Common myeloid progenitor, CD34-positive (primary cell): Measurements from ENCODE around the gene ARHGAP40.

Experiments
- CTCF ChIA-PET: fragments of 350-600 bp; sonication (Branson Sonifier 250); formaldehyde crosslinking; loops from one replicate; lab custom pipeline; 2021; ENCODE audit warnings: antibody characterized with exemption; lab: Charles Lee
- POLR2A ChIA-PET: fragments of 350-600 bp; sonication (Branson Sonifier 250); formaldehyde crosslinking; loops from one replicate; lab custom pipeline; 2021; ENCODE audit warnings: antibody characterized with exemption; lab: Charles Lee
- DNase-seq, 3 donors: peaks; one replicate each; pipeline versions ENCODE4 v3.0.0 to v3.0.0-alpha.2; 2013
- H3K27ac ChIP-seq, 2 experiments: 1 replicate in 1 of 2; 2 replicates in 1 of 2; pipeline ENCODE4 v1.7.0; 2013; ENCODE audit warnings: inconsistent platforms in 2 of 2, low read length in 2 of 2, mild to moderate bottlenecking in 2 of 2, low read depth in 1 of 2, moderate library complexity in 1 of 2; ENCODE audit not compliant: severe bottlenecking in 2 of 2, insufficient read depth in 1 of 2, poor library complexity in 1 of 2
- H3K27me3 ChIP-seq, 5 experiments: replicated peaks in 2 of 5; 1 replicate in 3 of 5; 2 replicates in 2 of 5; pipeline versions ENCODE4 v1.6.1 to v1.7.0; 2013; ENCODE audit warnings: low read length in 4 of 5, mild to moderate bottlenecking in 2 of 5, moderate library complexity in 2 of 5, inconsistent platforms in 1 of 5; ENCODE audit not compliant: insufficient read depth in 5 of 5, control insufficient read depth in 4 of 5
- H3K36me3 ChIP-seq, 4 experiments: 1 replicate in 2 of 4; 2 replicates in 2 of 4; pipeline versions ENCODE4 v1.6.1 to v1.7.0; 2013; ENCODE audit warnings: low read length in 3 of 4, control low read depth in 1 of 4, mild to moderate bottlenecking in 1 of 4; ENCODE audit not compliant: control insufficient read depth in 4 of 4, insufficient read depth in 4 of 4
- H3K4me1 ChIP-seq, 4 experiments: 1 replicate in 3 of 4; 2 replicates in 1 of 4; pipeline versions ENCODE4 v1.6.1 to v1.7.1; 2013; ENCODE audit warnings: low read length in 3 of 4, mild to moderate bottlenecking in 3 of 4, control low read depth in 1 of 4, inconsistent platforms in 1 of 4, moderate library complexity in 1 of 4; ENCODE audit not compliant: control insufficient read depth in 4 of 4, insufficient read depth in 4 of 4; ENCODE audit errors: control extremely low read depth in 1 of 4
- H3K4me3 ChIP-seq, 7 experiments: 1 replicate in 4 of 7; 2 replicates in 3 of 7; pipeline versions ENCODE4 v1.5.1 to v1.7.0; 2013; ENCODE audit warnings: mild to moderate bottlenecking in 7 of 7, low read length in 6 of 7, moderate library complexity in 6 of 7, inconsistent platforms in 2 of 7, low read depth in 2 of 7, control low read depth in 1 of 7; ENCODE audit not compliant: insufficient read depth in 4 of 7, control insufficient read depth in 1 of 7; ENCODE audit errors: extremely low read depth in 1 of 7
- H3K9me3 ChIP-seq, 5 experiments: 1 replicate in 4 of 5; 2 replicates in 1 of 5; pipeline versions ENCODE4 v1.6.1 to v1.7.1; 2013; ENCODE audit warnings: low read length in 4 of 5, mild to moderate bottlenecking in 2 of 5, inconsistent platforms in 1 of 5, low read depth in 1 of 5, moderate library complexity in 1 of 5; ENCODE audit not compliant: control insufficient read depth in 4 of 5, insufficient read depth in 2 of 5; ENCODE audit errors: control extremely low read depth in 1 of 5
- WGBS: methylation state at CpG from one replicate; pipeline ENCODE4 v1.1.5; 2013; ENCODE audit not compliant: insufficient coverage; 5-methylcytosine and 5-hydroxymethylcytosine counted together

Gene ARHGAP40

GRCh38 chr20:38579921-38580320 is 21.7 kb upstream of the ARHGAP40 start:
- Histone ChIP-seq H3K27me3 (peaks cover 0 to 15% (median 7%) of the 10 kb centered on the region in 5 experiments), H3K36me3 (peaks cover 0 to 22% (median 7%) of the 10 kb centered on the region in 4 experiments), H3K9me3 (no peaks in the 10 kb centered on the region), H3K27ac (no peak overlapping the region), H3K4me3 (no peak overlapping the region), H3K4me1 (no peaks in the 10 kb centered on the region)
- 95% methylated on average over 3 of the region's 4 CpGs for WGBS
- ChIA-PET POLR2A (no interaction called here), CTCF (no interaction called here)
- no peak for DNase-seq

- CTCF ChIA-PET: no interaction called here
- POLR2A ChIA-PET: no interaction called here
- no peak for DNase-seq
- WGBS: 92% methylated on average over 3 of the region's 5 CpGs
- H3K27me3 ChIP-seq: peaks cover 0 to 15% (median 9%) of the 10 kb centered on the region in 5 experiments
- H3K9me3 ChIP-seq: no peaks in the 10 kb centered on the region
- H3K4me1 ChIP-seq: no peaks in the 10 kb centered on the region
- no peak within 1 kb of the TSS for H3K27ac ChIP-seq
- peaks cover 0 to 11% (median under 1%) of the 10 kb centered on the region in 4 experiments for H3K36me3 ChIP-seq
- H3K4me3 ChIP-seq: no peak within 1 kb of the TSS
Observed at GRCh38 chr20:38581013-38581412, 20.6 kb upstream of the ARHGAP40 start, which contains the start of gene ADIG. Gene ADIG (plus strand): TSS chr20:38581197. CDS start chr20:38581251, 54 bp downstream.

- H3K36me3 ChIP-seq: peaks cover 0 to 5% (median 0%) of the 10 kb centered on the region in 4 experiments
- no peak overlapping the region for H3K4me3 ChIP-seq
- DNase-seq: no peak
- H3K27me3 ChIP-seq: peaks cover 0 to 15% (median 9%) of the 10 kb centered on the region in 5 experiments
- CTCF ChIA-PET: no interaction called here
- no peak overlapping the region for H3K27ac ChIP-seq
- 70% methylated on average over 4 of the region's 4 CpGs for WGBS
- POLR2A ChIA-PET: no interaction called here
- no peaks in the 10 kb centered on the region for H3K4me1 ChIP-seq
- H3K9me3 ChIP-seq: no peaks in the 10 kb centered on the region
Observed at GRCh38 chr20:38581830-38582358, 19.7 kb upstream of the ARHGAP40 start.

GRCh38 chr20:38583306-38583705 is 18.3 kb upstream of the ARHGAP40 start:
- no peaks in the 10 kb centered on the region for H3K4me1 ChIP-seq
- H3K36me3 ChIP-seq: no peaks in the 10 kb centered on the region
- no peaks in the 10 kb centered on the region for H3K9me3 ChIP-seq
- WGBS: 91% methylated on average over 4 of the region's 4 CpGs
- H3K27me3 ChIP-seq: peaks cover 0 to 15% (median 10%) of the 10 kb centered on the region in 5 experiments
- ChIA-PET CTCF (no interaction called here), POLR2A (no interaction called here)
- no peak overlapping the region for H3K4me3 ChIP-seq
- no peak for DNase-seq
- no peak overlapping the region for H3K27ac ChIP-seq

- Histone ChIP-seq H3K4me1 (no peaks in the 10 kb centered on the region), H3K36me3 (no peaks in the 10 kb centered on the region), H3K4me3 (no peak overlapping the region), H3K9me3 (no peaks in the 10 kb centered on the region), H3K27me3 (peaks cover 0 to 15% (median 13%) of the 10 kb centered on the region in 5 experiments), H3K27ac (no peak overlapping the region)
- 67% methylated on average over 5 of the region's 7 CpGs for WGBS
- no peak for DNase-seq
- POLR2A ChIA-PET: no interaction called here
- CTCF ChIA-PET: interaction anchor here (1.2 kb wide), 1 partner anchor 10 kb away, joined by 3 read pairs; no protein-coding TSS in a partner anchor
Observed at GRCh38 chr20:38584099-38584763, 17.4 kb upstream of the ARHGAP40 start.

GRCh38 chr20:38585404-38586180 is 16.0 kb upstream of the ARHGAP40 start:
- CTCF ChIA-PET: no interaction called here
- POLR2A ChIA-PET: no interaction called here

GRCh38 chr20:38586181-38586525 is 15.5 kb upstream of the ARHGAP40 start:
- ChIA-PET POLR2A (no interaction called here), CTCF (no interaction called here)
- H3K27ac ChIP-seq: no peak overlapping the region
- H3K4me1 ChIP-seq: no peaks in the 10 kb centered on the region
- no peaks in the 10 kb centered on the region for H3K36me3 ChIP-seq
- no peak overlapping the region for H3K4me3 ChIP-seq
- H3K27me3 ChIP-seq: peaks cover 0 to 16% (median 11%) of the 10 kb centered on the region in 5 experiments
- H3K9me3 ChIP-seq: no peaks in the 10 kb centered on the region
- WGBS: 87% methylated on average over 3 of the region's 3 CpGs
- no peak for DNase-seq

More at GRCh38 chr20:38585404-38586180, 16.0 kb upstream of the ARHGAP40 start:
- Histone ChIP-seq H3K36me3 (no peaks in the 10 kb centered on the region), H3K27ac (no peak overlapping the region), H3K4me1 (no peaks in the 10 kb centered on the region), H3K4me3 (no peak overlapping the region), H3K27me3 (peaks cover 0 to 17% (median 12%) of the 10 kb centered on the region in 5 experiments), H3K9me3 (no peaks in the 10 kb centered on the region)
- no peak for DNase-seq
- WGBS: 93% methylated on average over 8 of the region's 10 CpGs
